Upper lobe of left lung (tissue), 4 donors: ENCODE measurements around the gene NAT8L.

Experiments used
- EP300 ChIP-seq, 4 donors: sonication (generic); formaldehyde crosslinking; IDR thresholded peaks; one replicate each; pipeline ENCODE4 v1.5.1; 2017; ENCODE audit warnings: antibody characterized with exemption in 4 of 4, control low read depth in 2 of 4
- POLR2A ChIP-seq, 4 donors: fragments of 450-650 bp; IDR thresholded peaks; one replicate each; pipeline ENCODE4 v1.5.1; 2016 to 2017; ENCODE audit warnings: antibody characterized with exemption in 4 of 4, mild to moderate bottlenecking in 2 of 4
- POLR2AphosphoS5 ChIP-seq, 2 donors: sonication (generic); formaldehyde crosslinking; IDR thresholded peaks; one replicate each; pipeline ENCODE4 v1.5.1; 2017; ENCODE audit warnings: antibody characterized with exemption in 2 of 2
- TF ChIP-seq, protein P1 (sequence below), 6 experiments: fragments of 450-650 bp in 4 of 6; fragments of 200-600 bp in 2 of 6; sonication (generic) in 2 of 6; IDR thresholded peaks; one replicate each; pipeline ENCODE4 v1.5.1; 2016 to 2019; ENCODE audit warnings: antibody characterized with exemption in 6 of 6

DNA sequence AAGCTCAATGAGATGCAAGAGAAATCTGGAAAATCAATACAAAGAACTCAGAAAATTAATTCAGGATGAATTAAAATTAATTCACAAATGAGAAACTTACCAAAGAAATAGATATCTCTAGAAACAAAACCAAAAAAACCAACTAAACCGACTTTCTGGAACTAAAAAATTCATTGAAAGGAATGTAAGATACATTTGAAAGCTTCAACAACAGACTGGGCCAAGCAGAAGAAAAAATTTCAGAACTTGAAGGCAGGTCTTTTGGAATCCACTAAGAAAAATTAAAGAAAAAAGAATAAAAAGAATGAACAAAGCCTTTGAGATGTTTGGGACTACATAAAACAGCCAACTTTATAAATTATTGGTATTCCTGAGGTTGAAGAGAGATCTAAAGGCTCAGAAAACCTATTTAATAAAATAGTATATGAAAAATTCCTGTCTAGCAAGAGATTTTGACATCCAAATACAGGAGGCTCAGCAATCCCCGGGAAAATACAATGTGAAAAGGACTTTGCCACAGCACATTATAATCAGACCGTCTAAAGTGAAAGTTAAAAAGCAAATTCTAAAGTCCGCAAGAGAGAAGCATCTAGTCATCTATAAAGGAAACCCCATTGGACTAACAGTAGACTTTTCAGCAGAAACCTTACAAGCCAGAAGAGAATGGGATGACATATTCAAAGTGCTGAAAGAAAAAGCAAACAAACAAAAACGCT is 44.2 kb downstream of the NAT8L start:
- TF ChIP-seq, protein P1, sequence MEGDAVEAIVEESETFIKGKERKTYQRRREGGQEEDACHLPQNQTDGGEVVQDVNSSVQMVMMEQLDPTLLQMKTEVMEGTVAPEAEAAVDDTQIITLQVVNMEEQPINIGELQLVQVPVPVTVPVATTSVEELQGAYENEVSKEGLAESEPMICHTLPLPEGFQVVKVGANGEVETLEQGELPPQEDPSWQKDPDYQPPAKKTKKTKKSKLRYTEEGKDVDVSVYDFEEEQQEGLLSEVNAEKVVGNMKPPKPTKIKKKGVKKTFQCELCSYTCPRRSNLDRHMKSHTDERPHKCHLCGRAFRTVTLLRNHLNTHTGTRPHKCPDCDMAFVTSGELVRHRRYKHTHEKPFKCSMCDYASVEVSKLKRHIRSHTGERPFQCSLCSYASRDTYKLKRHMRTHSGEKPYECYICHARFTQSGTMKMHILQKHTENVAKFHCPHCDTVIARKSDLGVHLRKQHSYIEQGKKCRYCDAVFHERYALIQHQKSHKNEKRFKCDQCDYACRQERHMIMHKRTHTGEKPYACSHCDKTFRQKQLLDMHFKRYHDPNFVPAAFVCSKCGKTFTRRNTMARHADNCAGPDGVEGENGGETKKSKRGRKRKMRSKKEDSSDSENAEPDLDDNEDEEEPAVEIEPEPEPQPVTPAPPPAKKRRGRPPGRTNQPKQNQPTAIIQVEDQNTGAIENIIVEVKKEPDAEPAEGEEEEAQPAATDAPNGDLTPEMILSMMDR (IDR thresholded peaks at IDR 0.05), result no peak
- TF ChIP-seq EP300 (IDR thresholded peaks at IDR 0.05) (no peak), POLR2A (IDR thresholded peaks at IDR 0.05) (no peak), POLR2AphosphoS5 (IDR thresholded peaks at IDR 0.05) (no peak)
